DND-41 (cell line): ENCODE measurements around the gene OR10J1.

Experiments used
- EZH2 ChIP-seq: IDR thresholded peaks from 3 replicates; pipeline ENCODE4 v1.6.1; 2012; ENCODE audit warnings: borderline replicate concordance, low read depth, mild to moderate bottlenecking, moderate library complexity, low read length, inconsistent platforms; ENCODE audit not compliant: severe bottlenecking
- TF ChIP-seq, protein P1 (sequence below): IDR thresholded peaks from 2 replicates; pipeline ENCODE4 v1.5.1; 2012; ENCODE audit warnings: borderline replicate concordance, low read length, moderate library complexity, mild to moderate bottlenecking; ENCODE audit not compliant: poor library complexity, severe bottlenecking; ENCODE audit errors: extremely low read depth

DNA sequence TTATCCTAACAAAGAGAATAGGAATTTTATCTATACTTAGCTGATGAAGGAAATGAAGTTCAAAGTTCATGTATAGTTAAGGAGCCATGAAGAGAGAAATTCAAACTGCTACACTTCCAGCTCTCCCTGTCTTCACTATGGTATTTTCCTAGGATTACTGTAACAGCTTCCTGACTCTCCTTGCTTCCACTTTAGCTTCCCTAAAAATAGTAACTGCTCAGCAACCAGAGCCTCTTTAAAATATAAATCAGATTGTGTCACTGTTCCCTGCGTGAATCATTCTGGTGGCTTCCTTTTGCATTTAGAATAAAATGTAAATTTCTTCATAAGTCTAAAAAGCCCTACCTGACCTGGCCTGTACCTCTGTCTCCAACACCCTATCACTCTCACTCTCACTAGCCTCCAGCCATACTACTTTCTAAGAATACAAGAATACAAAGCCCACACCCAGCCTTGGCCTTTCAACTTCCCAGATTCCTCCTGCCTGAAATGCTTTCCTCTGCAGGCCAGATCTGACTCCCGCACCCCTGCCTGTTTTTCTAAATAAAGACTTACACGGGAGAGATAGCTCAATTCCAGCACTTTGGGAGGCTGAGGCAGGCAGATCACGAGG lies 30.5 kb downstream of the OR10J1 start:
- TF ChIP-seq, protein P1, sequence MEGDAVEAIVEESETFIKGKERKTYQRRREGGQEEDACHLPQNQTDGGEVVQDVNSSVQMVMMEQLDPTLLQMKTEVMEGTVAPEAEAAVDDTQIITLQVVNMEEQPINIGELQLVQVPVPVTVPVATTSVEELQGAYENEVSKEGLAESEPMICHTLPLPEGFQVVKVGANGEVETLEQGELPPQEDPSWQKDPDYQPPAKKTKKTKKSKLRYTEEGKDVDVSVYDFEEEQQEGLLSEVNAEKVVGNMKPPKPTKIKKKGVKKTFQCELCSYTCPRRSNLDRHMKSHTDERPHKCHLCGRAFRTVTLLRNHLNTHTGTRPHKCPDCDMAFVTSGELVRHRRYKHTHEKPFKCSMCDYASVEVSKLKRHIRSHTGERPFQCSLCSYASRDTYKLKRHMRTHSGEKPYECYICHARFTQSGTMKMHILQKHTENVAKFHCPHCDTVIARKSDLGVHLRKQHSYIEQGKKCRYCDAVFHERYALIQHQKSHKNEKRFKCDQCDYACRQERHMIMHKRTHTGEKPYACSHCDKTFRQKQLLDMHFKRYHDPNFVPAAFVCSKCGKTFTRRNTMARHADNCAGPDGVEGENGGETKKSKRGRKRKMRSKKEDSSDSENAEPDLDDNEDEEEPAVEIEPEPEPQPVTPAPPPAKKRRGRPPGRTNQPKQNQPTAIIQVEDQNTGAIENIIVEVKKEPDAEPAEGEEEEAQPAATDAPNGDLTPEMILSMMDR, result no peak
- TF ChIP-seq EZH2, result no peak
